GM23338 (cell line): Measurements from ENCODE around the gene SKOR1. TPM values are rescaled to one million over a fixed set of nuclear protein-coding genes. Genes with fewer than 3 reads are reported as not detected.

Source experiments
- ATAC-seq: fragments of 200-7000 bp; cut with Tn5 transposase; 3 replicates; pipeline ENCODE4 v1.9.1; 2020
- DNase-seq: peaks from one replicate; pipeline ENCODE4 v3.0.0-alpha.2; 2015; ENCODE audit warnings: low spot score
- H2AFZ ChIP-seq: fragments of 200-600 bp; sonication (generic); 2 replicates; pipeline ENCODE4 v1.8.0; 2016; ENCODE audit warnings: antibody characterized with exemption, mild to moderate bottlenecking, moderate library complexity
- H3F3A ChIP-seq: fragments of 200-600 bp; sonication (generic); replicated peaks from 2 replicates; pipeline ENCODE4 v1.8.0; 2017; ENCODE audit warnings: antibody characterized with exemption, mixed run types, low read depth
- H3K27ac ChIP-seq: fragments of 200-600 bp; sonication (generic); 2 replicates; pipeline ENCODE4 v1.6.1; 2016; ENCODE audit warnings: low read depth
- H3K27me3 ChIP-seq: fragments of 200-600 bp; sonication (generic); 2 replicates; pipeline ENCODE4 v1.8.0; 2016; ENCODE audit warnings: mild to moderate bottlenecking, mixed run types, moderate library complexity; ENCODE audit not compliant: insufficient read depth
- H3K36me3 ChIP-seq: fragments of 200-600 bp; sonication (generic); 2 replicates; pipeline ENCODE4 v1.8.0; 2016; ENCODE audit warnings: mild to moderate bottlenecking; ENCODE audit not compliant: insufficient read depth
- H3K4me1 ChIP-seq: fragments of 200-600 bp; sonication (generic); 2 replicates; pipeline ENCODE4 v1.8.0; 2016; ENCODE audit warnings: mild to moderate bottlenecking, moderate library complexity; ENCODE audit not compliant: insufficient read depth
- H3K4me2 ChIP-seq: fragments of 200-600 bp; sonication (generic); 2 replicates; pipeline ENCODE4 v1.7.1; 2017; ENCODE audit warnings: mixed run types
- H3K4me3 ChIP-seq: fragments of 200-600 bp; sonication (generic); 2 replicates; pipeline ENCODE4 v1.6.1; 2016; ENCODE audit warnings: mixed run types
- H3K79me2 ChIP-seq: fragments of 200-600 bp; sonication (generic); replicated peaks from 2 replicates; pipeline ENCODE4 v1.8.0; 2017; ENCODE audit warnings: mild to moderate bottlenecking; ENCODE audit not compliant: insufficient read depth
- H3K9me2 ChIP-seq: fragments of 200-600 bp; sonication (generic); 2 replicates; pipeline ENCODE4 v1.8.0; 2017; ENCODE audit not compliant: insufficient read depth
- H4K20me1 ChIP-seq: fragments of 200-600 bp; sonication (generic); replicated peaks from 2 replicates; pipeline ENCODE4 v1.8.0; 2017; ENCODE audit warnings: mild to moderate bottlenecking; ENCODE audit not compliant: insufficient read depth
- H3K27ac Mint-ChIP-seq: 2 replicates; pipeline ENCODE4 v1.8.0; 2020; ENCODE audit warnings: inconsistent platforms, mild to moderate bottlenecking, moderate library complexity, mixed read lengths
- H3K27me3 Mint-ChIP-seq: 3 replicates; pipeline ENCODE4 v1.8.0; 2022; ENCODE audit warnings: low read depth, mild to moderate bottlenecking, moderate library complexity, mixed read lengths, inconsistent platforms; ENCODE audit not compliant: insufficient read depth, poor library complexity
- H3K36me3 Mint-ChIP-seq: 3 replicates; pipeline ENCODE4 v1.8.0; 2021; ENCODE audit warnings: low read depth, mild to moderate bottlenecking, inconsistent platforms, moderate library complexity, mixed read lengths
- H3K4me1 Mint-ChIP-seq: 3 replicates; pipeline ENCODE4 v1.8.0; 2020; ENCODE audit warnings: mild to moderate bottlenecking, inconsistent platforms, mixed read lengths
- H3K4me3 Mint-ChIP-seq: 3 replicates; pipeline ENCODE4 v1.8.0; 2021; ENCODE audit warnings: moderate library complexity, mild to moderate bottlenecking, inconsistent platforms, mixed read lengths
- H3K9me3 Mint-ChIP-seq: 3 replicates; pipeline ENCODE4 v1.8.0; 2020; ENCODE audit warnings: moderate library complexity, mild to moderate bottlenecking, inconsistent platforms, mixed read lengths
- CREB1 ChIP-seq: fragments of 250-450 bp; sonication (Bioruptor Pico); IDR thresholded peaks from 2 replicates; pipeline ENCODE4 v1.5.0; 2020; ENCODE audit warnings: low read depth, mild to moderate bottlenecking, moderate library complexity
- EZH2 ChIP-seq: fragments of 200-600 bp; sonication (generic); IDR thresholded peaks from one replicate; pipeline ENCODE4 v1.8.0; 2017; ENCODE audit warnings: antibody characterized with exemption, mild to moderate bottlenecking, low read depth; ENCODE audit not compliant: unreplicated experiment
- EZH2phosphoT487 ChIP-seq: fragments of 200-600 bp; sonication (generic); IDR thresholded peaks from one replicate; pipeline ENCODE4 v1.8.1; 2018; ENCODE audit warnings: antibody characterized with exemption; ENCODE audit not compliant: unreplicated experiment
- JUNB ChIP-seq: IDR thresholded peaks from one replicate; pipeline ENCODE4 v1.6.1; 2016; ENCODE audit warnings: antibody characterized with exemption; ENCODE audit not compliant: unreplicated experiment
- POLR2AphosphoS5 ChIP-seq: IDR thresholded peaks from 2 replicates; pipeline ENCODE4 v1.6.1; 2016; ENCODE audit warnings: antibody characterized with exemption, low read depth
- STAT1 ChIP-seq: IDR thresholded peaks from one replicate; pipeline ENCODE4 v1.6.1; 2016; ENCODE audit warnings: antibody characterized with exemption; ENCODE audit not compliant: unreplicated experiment
- ZNF114 ChIP-seq: fragments of 250-450 bp; sonication (Bioruptor Pico); IDR thresholded peaks from 2 replicates; pipeline ENCODE4 v1.5.0; 2020; ENCODE audit warnings: mild to moderate bottlenecking, moderate library complexity
- ZNF331 ChIP-seq: fragments of 250-450 bp; sonication (Bioruptor Pico); IDR thresholded peaks from 2 replicates; pipeline ENCODE4 v1.5.0; 2020; ENCODE audit warnings: low read depth, mild to moderate bottlenecking, moderate library complexity
- polyA plus RNA-seq: library from polyadenylated mRNA; unstranded; fragments of >200 nt; fragmentation: Nextera tagmentation; extraction: Ambion mirVana; gene quantifications from 2 replicates; pipeline ENCODE4 v1.2.1, GENCODE V29; 2016
- total RNA-seq: library from RNA; depleted of rRNA; stranded (reverse); fragments of >200 nt; shearing (Covaris generic); gene quantifications from 2 replicates; pipeline ENCODE4 v1.2.3, GENCODE V29; 2014
- TF ChIP-seq, protein P1 (sequence below): IDR thresholded peaks from 2 replicates; pipeline ENCODE4 v1.6.1; 2016; ENCODE audit warnings: antibody characterized with exemption
- TF ChIP-seq, protein P2 (sequence below), 2 experiments: fragments of 200-600 bp in 1 of 2; sonication (generic) in 1 of 2; conservative IDR thresholded peaks; 2 replicates each; pipeline versions ENCODE4 v1.5.1 to v1.6.1; 2016 to 2017; ENCODE audit warnings: antibody characterized with exemption in 2 of 2, low read depth in 2 of 2, mild to moderate bottlenecking in 2 of 2, moderate library complexity in 1 of 2
- TF ChIP-seq, protein P3 (sequence below): fragments of 250-450 bp; sonication (Bioruptor Pico); IDR thresholded peaks from 2 replicates; pipeline ENCODE4 v1.5.0; 2020; ENCODE audit warnings: mild to moderate bottlenecking, moderate library complexity
- TF ChIP-seq, protein P4 (sequence below): IDR thresholded peaks from one replicate; pipeline ENCODE4 v1.6.1; 2018; ENCODE audit warnings: antibody characterized with exemption; ENCODE audit not compliant: unreplicated experiment

The SKOR1 gene
- total and polyA plus RNA-seq, 2 experiments from 2014 or later: 0.17 TPM; not detected in 1

DNA sequence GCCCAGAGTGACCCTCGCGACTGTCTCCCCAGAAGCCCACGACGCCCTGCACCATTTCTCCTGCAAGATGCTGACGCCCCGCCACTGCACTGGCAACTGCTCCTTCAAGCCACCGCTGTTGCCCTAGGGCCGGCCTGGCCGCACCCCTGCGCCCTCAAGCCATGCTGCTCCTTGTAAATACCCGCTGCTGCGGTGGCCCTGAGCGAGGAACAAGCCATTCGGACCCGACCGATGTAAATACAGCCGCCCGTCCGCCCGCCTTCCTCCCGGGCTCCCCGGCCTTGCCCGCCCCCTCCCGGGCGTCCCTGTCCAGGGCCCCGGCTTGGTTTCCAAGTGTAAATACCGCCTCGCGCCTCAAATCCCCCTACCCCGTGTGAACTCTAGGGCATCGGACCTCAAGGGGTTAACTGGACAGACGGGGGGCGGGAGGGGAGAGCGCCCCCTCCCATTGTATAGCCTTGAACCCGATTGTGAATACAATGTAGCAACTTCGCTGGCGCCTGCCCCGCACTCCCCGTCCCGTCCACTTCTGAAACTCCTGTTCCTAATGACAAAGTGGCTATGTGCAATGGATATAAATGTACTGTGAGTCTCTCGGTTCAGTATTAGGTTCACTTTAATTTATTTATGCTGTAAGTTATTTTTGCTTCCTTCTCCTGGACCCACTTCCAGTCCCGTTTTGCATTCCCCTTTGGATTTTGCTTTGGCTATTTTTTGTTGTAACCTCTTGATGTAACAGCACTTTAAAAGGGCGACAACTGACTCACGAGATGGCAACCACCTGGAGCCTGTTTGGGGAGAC lies 8.6 kb downstream of the SKOR1 start:
- Histone ChIP-seq H3K4me1 (peaks cover 42% of the 10 kb centered on the region), H3F3A (peaks cover 33% of the 10 kb centered on the region), H3K9me2 (no peaks in the 10 kb centered on the region), H3K4me2 (peak overlapping the region; percentile 67), H4K20me1 (peaks cover 8% of the 10 kb centered on the region; the same call in 1 of the 2 replicates), H3K27me3 (peaks cover 100% of the 10 kb centered on the region), H3K4me3 (peak overlapping the region; percentile 71), H2AFZ (peak overlapping the region; percentile 39; the same call in 1 of the 2 replicates), H3K27ac (no peak overlapping the region), H3K36me3 (no peaks in the 10 kb centered on the region), H3K79me2 (no peaks in the 10 kb centered on the region)
- H3K27me3 Mint-ChIP-seq: peaks cover 99% of the 10 kb centered on the region
- ATAC-seq: peak; percentile 22
- H3K36me3 Mint-ChIP-seq: no peaks in the 10 kb centered on the region
- peak; percentile 92 for DNase-seq
- H3K4me3 Mint-ChIP-seq: peak overlapping the region; percentile 67
- peaks cover 4% of the 10 kb centered on the region; the same call in 1 of the 3 replicates for H3K9me3 Mint-ChIP-seq
- H3K4me1 Mint-ChIP-seq: peaks cover 50% of the 10 kb centered on the region
- no peak overlapping the region for H3K27ac Mint-ChIP-seq
- no peak for TF ChIP-seq ZNF114 (CRISPR knock-in tag)
- TF ChIP-seq, protein P1, sequence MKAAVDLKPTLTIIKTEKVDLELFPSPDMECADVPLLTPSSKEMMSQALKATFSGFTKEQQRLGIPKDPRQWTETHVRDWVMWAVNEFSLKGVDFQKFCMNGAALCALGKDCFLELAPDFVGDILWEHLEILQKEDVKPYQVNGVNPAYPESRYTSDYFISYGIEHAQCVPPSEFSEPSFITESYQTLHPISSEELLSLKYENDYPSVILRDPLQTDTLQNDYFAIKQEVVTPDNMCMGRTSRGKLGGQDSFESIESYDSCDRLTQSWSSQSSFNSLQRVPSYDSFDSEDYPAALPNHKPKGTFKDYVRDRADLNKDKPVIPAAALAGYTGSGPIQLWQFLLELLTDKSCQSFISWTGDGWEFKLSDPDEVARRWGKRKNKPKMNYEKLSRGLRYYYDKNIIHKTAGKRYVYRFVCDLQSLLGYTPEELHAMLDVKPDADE: no peak
- TF ChIP-seq STAT1: no peak
- no peak for TF ChIP-seq CREB1 (CRISPR knock-in tag)
- TF ChIP-seq ZNF331 (CRISPR knock-in tag): no peak
- TF ChIP-seq, protein P2, sequence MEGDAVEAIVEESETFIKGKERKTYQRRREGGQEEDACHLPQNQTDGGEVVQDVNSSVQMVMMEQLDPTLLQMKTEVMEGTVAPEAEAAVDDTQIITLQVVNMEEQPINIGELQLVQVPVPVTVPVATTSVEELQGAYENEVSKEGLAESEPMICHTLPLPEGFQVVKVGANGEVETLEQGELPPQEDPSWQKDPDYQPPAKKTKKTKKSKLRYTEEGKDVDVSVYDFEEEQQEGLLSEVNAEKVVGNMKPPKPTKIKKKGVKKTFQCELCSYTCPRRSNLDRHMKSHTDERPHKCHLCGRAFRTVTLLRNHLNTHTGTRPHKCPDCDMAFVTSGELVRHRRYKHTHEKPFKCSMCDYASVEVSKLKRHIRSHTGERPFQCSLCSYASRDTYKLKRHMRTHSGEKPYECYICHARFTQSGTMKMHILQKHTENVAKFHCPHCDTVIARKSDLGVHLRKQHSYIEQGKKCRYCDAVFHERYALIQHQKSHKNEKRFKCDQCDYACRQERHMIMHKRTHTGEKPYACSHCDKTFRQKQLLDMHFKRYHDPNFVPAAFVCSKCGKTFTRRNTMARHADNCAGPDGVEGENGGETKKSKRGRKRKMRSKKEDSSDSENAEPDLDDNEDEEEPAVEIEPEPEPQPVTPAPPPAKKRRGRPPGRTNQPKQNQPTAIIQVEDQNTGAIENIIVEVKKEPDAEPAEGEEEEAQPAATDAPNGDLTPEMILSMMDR (conservative IDR thresholded peaks at IDR 0.05; ENCODE audit: low read depth in 2 of 2): peak; percentile 56 to 62
- no peak for TF ChIP-seq POLR2AphosphoS5
- TF ChIP-seq, protein P3, sequence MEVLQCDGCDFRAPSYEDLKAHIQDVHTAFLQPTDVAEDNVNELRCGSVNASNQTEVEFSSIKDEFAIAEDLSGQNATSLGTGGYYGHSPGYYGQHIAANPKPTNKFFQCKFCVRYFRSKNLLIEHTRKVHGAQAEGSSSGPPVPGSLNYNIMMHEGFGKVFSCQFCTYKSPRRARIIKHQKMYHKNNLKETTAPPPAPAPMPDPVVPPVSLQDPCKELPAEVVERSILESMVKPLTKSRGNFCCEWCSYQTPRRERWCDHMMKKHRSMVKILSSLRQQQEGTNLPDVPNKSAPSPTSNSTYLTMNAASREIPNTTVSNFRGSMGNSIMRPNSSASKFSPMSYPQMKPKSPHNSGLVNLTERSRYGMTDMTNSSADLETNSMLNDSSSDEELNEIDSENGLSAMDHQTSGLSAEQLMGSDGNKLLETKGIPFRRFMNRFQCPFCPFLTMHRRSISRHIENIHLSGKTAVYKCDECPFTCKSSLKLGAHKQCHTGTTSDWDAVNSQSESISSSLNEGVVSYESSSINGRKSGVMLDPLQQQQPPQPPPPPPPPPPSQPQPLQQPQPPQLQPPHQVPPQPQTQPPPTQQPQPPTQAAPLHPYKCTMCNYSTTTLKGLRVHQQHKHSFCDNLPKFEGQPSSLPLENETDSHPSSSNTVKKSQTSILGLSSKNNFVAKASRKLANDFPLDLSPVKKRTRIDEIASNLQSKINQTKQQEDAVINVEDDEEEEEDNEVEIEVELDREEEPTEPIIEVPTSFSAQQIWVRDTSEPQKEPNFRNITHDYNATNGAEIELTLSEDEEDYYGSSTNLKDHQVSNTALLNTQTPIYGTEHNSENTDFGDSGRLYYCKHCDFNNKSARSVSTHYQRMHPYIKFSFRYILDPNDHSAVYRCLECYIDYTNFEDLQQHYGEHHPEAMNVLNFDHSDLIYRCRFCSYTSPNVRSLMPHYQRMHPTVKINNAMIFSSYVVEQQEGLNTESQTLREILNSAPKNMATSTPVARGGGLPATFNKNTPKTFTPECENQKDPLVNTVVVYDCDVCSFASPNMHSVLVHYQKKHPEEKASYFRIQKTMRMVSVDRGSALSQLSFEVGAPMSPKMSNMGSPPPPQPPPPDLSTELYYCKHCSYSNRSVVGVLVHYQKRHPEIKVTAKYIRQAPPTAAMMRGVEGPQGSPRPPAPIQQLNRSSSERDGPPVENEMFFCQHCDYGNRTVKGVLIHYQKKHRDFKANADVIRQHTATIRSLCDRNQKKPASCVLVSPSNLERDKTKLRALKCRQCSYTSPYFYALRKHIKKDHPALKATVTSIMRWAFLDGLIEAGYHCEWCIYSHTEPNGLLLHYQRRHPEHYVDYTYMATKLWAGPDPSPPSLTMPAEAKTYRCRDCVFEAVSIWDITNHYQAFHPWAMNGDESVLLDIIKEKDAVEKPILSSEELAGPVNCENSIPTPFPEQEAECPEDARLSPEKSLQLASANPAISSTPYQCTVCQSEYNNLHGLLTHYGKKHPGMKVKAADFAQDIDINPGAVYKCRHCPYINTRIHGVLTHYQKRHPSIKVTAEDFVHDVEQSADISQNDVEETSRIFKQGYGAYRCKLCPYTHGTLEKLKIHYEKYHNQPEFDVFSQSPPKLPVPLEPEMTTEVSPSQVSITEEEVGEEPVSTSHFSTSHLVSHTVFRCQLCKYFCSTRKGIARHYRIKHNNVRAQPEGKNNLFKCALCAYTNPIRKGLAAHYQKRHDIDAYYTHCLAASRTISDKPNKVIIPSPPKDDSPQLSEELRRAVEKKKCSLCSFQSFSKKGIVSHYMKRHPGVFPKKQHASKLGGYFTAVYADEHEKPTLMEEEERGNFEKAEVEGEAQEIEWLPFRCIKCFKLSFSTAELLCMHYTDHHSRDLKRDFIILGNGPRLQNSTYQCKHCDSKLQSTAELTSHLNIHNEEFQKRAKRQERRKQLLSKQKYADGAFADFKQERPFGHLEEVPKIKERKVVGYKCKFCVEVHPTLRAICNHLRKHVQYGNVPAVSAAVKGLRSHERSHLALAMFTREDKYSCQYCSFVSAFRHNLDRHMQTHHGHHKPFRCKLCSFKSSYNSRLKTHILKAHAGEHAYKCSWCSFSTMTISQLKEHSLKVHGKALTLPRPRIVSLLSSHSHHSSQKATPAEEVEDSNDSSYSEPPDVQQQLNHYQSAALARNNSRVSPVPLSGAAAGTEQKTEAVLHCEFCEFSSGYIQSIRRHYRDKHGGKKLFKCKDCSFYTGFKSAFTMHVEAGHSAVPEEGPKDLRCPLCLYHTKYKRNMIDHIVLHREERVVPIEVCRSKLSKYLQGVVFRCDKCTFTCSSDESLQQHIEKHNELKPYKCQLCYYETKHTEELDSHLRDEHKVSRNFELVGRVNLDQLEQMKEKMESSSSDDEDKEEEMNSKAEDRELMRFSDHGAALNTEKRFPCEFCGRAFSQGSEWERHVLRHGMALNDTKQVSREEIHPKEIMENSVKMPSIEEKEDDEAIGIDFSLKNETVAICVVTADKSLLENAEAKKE (CRISPR knock-in tag): no peak
- TF ChIP-seq EZH2phosphoT487: no peak
- TF ChIP-seq JUNB: no peak
- TF ChIP-seq, protein P4, sequence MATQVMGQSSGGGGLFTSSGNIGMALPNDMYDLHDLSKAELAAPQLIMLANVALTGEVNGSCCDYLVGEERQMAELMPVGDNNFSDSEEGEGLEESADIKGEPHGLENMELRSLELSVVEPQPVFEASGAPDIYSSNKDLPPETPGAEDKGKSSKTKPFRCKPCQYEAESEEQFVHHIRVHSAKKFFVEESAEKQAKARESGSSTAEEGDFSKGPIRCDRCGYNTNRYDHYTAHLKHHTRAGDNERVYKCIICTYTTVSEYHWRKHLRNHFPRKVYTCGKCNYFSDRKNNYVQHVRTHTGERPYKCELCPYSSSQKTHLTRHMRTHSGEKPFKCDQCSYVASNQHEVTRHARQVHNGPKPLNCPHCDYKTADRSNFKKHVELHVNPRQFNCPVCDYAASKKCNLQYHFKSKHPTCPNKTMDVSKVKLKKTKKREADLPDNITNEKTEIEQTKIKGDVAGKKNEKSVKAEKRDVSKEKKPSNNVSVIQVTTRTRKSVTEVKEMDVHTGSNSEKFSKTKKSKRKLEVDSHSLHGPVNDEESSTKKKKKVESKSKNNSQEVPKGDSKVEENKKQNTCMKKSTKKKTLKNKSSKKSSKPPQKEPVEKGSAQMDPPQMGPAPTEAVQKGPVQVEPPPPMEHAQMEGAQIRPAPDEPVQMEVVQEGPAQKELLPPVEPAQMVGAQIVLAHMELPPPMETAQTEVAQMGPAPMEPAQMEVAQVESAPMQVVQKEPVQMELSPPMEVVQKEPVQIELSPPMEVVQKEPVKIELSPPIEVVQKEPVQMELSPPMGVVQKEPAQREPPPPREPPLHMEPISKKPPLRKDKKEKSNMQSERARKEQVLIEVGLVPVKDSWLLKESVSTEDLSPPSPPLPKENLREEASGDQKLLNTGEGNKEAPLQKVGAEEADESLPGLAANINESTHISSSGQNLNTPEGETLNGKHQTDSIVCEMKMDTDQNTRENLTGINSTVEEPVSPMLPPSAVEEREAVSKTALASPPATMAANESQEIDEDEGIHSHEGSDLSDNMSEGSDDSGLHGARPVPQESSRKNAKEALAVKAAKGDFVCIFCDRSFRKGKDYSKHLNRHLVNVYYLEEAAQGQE: no peak
- TF ChIP-seq EZH2: peak; percentile 77
